ENCODE data around the gene HSD17B14.

DNA sequence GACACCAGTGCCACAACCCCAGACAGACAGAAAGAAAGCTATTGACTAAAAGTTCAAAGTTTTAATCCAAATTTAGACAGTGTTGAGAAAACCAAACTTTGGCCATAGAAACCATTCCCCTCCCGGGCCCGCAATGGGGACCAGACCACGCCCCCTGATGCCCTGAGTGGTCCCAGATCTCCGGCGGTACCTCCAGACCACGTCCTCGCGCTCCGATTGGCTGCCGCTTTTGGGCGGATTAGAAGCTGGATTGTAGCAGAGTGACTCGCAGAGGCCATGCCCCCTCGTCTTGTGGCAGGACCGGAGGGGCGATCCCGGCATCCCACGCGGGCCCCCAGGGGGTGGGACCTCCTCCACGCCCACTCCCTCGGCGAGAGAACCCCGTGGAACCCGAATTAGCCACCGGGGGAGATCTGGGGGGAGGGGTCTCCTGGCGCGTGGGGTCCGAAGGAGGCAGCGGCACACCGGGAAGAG is 797 bp upstream of the HSD17B14 start:
- TF ChIP-seq CTCF (conservative IDR thresholded peaks at IDR 0.05; ENCODE audit: low read depth in 2 of 2) (no peak), JUNB (IDR thresholded peaks at IDR 0.05; ENCODE audit: unreplicated experiment) (no peak), POLR2AphosphoS5 (IDR thresholded peaks at IDR 0.05; ENCODE audit: low read depth) (peak; percentile 49; the same call in 1 of the 2 replicates), EZH2 (IDR thresholded peaks at IDR 0.05; ENCODE audit: low read depth, unreplicated experiment) (no peak), ZNF114 (CRISPR knock-in tag; IDR thresholded peaks at IDR 0.05) (no peak), EZH2phosphoT487 (IDR thresholded peaks at IDR 0.05; ENCODE audit: unreplicated experiment) (no peak), ZNF462 (CRISPR knock-in tag; IDR thresholded peaks at IDR 0.05) (no peak), CREB1 (CRISPR knock-in tag; IDR thresholded peaks at IDR 0.05; ENCODE audit: low read depth) (no peak), STAT1 (IDR thresholded peaks at IDR 0.05; ENCODE audit: unreplicated experiment) (no peak), NANOG (IDR thresholded peaks at IDR 0.05; ENCODE audit: borderline replicate concordance) (no peak), ZNF331 (CRISPR knock-in tag; IDR thresholded peaks at IDR 0.05; ENCODE audit: low read depth) (no peak)
- TF ChIP-seq, protein P1, sequence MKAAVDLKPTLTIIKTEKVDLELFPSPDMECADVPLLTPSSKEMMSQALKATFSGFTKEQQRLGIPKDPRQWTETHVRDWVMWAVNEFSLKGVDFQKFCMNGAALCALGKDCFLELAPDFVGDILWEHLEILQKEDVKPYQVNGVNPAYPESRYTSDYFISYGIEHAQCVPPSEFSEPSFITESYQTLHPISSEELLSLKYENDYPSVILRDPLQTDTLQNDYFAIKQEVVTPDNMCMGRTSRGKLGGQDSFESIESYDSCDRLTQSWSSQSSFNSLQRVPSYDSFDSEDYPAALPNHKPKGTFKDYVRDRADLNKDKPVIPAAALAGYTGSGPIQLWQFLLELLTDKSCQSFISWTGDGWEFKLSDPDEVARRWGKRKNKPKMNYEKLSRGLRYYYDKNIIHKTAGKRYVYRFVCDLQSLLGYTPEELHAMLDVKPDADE (IDR thresholded peaks at IDR 0.05), result no peak
- TF ChIP-seq, protein P2, sequence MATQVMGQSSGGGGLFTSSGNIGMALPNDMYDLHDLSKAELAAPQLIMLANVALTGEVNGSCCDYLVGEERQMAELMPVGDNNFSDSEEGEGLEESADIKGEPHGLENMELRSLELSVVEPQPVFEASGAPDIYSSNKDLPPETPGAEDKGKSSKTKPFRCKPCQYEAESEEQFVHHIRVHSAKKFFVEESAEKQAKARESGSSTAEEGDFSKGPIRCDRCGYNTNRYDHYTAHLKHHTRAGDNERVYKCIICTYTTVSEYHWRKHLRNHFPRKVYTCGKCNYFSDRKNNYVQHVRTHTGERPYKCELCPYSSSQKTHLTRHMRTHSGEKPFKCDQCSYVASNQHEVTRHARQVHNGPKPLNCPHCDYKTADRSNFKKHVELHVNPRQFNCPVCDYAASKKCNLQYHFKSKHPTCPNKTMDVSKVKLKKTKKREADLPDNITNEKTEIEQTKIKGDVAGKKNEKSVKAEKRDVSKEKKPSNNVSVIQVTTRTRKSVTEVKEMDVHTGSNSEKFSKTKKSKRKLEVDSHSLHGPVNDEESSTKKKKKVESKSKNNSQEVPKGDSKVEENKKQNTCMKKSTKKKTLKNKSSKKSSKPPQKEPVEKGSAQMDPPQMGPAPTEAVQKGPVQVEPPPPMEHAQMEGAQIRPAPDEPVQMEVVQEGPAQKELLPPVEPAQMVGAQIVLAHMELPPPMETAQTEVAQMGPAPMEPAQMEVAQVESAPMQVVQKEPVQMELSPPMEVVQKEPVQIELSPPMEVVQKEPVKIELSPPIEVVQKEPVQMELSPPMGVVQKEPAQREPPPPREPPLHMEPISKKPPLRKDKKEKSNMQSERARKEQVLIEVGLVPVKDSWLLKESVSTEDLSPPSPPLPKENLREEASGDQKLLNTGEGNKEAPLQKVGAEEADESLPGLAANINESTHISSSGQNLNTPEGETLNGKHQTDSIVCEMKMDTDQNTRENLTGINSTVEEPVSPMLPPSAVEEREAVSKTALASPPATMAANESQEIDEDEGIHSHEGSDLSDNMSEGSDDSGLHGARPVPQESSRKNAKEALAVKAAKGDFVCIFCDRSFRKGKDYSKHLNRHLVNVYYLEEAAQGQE (IDR thresholded peaks at IDR 0.05; ENCODE audit: unreplicated experiment), result no peak
